CD4-positive, alpha-beta T cell treated with Interleukin-17A for 4 hours (primary cell): Measurements from ENCODE around the gene GPANK1.
"Not testable (repeated sequence)": the region's sequence is repeated elsewhere in the genome, so short reads cannot be mapped to it uniquely, and the experiment has no call there.

Source experiments
- DNase-seq: peaks from one replicate; pipeline ENCODE4 v3.0.0-alpha.2; 2020; ENCODE audit warnings: mixed read lengths

The GPANK1 gene

DNA sequence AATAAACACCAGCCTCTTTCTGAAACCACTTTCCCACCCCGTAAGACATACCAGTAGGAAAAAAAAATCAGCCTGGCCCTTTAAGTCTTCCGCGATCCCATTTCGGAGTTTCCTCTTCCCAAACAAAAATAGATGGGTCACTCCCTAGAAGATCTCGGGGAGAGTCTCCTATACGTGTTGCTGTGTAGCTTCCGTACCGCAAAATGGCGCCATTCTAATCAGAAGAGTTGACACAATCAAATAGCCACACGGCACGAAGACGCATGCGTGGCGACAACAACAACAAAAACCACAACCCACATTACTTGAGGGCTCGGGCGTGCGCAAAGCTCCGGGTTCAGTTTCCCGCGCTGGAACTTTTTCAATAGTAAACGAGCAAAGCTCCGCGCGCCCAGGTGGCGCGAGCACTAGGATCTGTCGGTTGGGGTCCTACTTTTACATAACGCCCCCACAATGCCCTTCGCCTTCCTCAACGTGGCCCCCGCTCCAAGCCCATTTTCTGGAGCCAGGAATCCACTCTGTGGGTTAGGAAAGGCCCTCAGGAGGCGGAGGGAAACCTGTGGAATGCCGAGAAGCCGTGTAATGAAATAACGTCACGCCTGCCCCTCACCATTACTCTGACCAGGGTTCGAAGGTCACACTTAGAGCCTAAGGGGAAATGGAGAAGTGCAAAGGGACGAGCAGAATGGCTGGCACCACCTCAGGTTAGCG, at the start of gene GPANK1:
Gene GPANK1 (minus strand): TSS at position 208 of the 711 bp plus-strand sequence. CDS start 519 bp downstream, outside the sequence.
- DNase-seq, result peak; percentile 93

DNA sequence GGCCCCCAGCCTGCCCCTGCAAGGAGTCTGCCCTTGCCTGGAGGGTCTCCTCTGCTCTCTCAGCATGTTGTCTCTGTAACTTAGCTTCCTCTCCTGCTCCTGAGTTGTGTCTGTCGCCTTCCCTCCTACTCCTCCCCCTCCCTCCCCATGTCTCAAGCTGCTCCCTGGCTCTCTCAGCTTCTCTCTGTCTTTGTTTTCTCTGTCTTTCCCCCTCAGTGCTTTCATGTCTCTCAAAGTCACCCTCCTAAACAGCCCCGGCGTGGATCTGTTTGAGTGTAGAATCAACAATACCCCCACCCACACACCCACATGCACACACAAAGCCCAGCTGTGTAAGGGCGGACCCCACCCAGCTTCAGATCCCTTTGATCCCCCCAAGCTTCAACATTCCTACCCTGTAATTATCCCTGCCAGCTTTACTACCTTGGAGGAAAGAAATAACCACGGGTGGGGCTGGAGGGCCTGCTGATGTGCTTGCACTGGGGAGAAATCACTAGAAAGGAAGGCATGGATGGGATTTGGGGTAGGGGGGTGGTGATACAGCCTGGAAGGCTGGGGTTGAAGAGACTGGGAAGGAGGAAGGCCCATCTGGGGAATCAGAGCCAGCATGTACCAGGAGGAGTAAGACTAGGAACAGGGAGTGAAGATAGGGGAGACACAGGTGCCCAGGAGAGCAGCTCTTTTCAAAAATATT, 49.3 kb upstream of the GPANK1 start:
- no peak for DNase-seq

DNA sequence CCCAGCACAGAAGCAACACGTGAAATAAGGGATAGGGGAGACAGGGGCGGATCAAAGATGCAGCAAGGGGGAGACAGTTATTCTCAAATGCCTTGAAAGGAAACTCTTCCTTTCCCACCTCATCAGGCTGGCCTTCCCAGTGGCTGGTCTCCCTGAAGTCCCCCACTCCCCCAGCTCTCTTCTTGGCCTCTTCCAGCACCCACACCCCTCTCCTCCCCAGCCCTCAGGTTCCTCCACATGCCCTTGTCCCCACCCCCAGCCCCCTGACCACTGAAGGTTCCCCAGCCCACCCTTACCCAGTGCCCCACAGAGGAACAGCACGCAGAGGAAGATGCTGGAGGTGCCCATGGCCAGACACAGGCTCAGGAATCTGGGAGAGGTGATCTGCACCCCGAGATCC, 48.7 kb upstream of the GPANK1 start:
- DNase-seq, result no peak

DNA sequence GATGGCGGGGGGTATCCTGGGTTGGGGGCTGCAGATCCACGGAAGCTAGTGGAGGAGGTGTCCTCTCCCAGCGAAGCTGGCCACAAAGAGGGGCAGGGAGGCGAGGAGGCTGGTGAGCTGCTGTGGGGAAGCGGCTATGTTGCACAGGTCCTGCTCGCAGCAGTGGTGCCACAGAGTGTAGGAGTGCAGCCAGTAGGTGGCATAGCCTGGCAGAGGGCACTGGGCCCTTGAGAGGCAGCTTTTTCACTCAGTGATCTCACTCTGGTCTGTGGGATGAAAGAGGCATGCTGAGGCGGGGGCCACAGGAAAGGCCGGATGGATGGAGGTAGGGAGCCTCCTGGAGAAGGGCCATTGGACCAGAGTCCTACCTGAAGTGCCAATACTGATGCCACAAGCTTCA, 47.5 kb upstream of the GPANK1 start:
- DNase-seq, result peak; percentile 49

DNA sequence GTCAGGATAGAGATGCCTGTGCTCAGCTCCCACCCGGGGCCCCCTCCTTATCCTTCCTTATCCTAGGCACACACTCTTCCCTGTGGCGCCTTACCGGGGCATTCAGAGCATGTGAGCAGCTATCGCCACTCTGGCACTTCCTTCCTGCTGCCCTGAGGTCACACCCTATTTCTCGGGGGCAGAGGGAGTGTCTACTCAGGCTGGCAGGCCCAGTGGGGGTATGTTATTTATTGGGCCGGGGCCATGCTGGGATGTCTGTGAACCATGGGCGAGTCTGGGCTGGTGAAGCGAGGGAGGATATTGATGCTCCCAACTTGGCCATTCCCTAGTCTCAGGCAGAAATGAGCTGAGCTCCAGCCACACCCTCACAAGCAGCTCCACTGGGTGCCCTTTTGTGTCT, 46.4 kb upstream of the GPANK1 start:
- no peak for DNase-seq

DNA sequence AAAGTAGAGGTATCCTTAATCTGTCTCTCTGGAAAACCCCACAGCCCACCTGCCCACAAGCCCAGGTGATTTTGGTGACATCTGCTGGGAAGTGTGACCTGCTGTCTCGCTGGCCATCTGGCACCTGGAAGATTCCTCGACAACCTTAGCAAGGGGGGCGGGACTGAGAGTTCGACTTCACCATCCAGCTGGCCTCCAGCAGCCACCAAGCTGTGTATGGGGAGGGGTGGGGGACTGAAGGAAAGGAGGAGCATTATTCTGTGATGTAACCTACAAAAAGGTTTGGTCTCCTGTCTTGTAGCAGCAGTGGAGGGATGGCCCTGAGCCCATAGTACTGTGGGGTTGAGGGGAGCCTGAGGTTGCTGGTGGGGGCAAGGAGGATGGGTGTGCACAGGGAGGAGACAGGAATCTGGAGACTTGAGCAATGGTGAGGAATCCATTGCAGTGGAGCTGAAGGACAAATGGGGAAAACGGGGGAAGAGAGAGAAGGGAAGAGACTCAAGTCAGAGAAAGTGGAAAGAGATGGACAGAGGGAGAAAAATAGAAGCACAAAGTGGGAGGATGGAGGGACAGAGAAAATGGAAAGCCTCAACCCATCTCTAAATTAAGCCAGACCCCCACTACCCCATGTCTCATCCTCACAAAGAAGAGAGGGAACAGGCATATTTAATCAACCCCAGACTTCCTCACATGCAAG, 45.9 kb upstream of the GPANK1 start:
- DNase-seq, result no peak

DNA sequence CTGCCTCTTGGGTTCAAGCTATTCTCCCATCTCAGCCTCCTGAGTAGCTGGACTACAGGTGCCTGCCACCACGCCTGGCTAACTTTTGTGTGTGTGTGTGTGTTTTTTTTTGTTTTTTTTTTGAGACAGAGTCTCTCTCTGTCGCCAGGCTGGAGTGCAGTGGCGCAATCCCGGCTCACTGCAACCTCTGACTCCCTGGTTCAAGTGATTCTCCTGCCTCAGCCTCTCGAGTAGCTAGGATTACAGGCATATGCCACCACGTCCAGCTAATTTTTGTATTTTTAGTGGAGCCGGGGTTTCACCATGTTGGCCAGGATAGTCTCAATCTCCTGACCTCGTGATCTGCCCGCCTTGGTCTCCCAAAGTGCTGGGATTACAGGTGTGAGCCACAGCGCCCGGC, 44.4 kb upstream of the GPANK1 start:
- not testable (repeated sequence) for DNase-seq

DNA sequence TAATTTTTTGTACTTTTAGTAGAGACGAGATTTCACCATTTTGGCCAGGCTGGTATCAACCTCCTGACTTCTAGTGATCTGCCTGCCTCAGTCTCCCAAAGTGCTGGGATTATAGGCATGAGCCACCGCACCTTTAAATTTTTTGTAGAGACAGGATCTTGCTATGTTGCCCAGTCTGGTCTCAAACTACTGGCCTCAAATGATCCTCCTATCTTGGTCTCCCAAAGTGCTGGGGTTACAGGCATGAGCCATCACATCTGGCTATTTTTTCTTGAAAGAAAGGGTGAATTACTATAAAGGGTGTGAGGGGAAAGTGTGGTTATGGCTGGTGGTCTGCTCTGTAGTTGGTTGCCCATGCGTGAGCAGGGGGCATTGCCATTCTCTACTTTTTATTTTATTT, 43.4 kb upstream of the GPANK1 start:
- no peak for DNase-seq

DNA sequence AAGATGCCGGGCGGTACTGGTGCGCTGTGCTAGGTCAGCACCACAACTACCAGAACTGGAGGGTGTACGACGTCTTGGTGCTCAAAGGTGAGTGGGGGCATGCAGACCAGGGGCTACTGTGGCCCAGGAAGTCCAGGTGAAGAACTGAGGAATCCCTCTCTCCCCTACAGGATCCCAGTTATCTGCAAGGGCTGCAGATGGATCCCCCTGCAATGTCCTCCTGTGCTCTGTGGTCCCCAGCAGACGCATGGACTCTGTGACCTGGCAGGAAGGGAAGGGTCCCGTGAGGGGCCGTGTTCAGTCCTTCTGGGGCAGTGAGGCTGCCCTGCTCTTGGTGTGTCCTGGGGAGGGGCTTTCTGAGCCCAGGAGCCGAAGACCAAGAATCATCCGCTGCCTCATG, 42.9 kb upstream of the GPANK1 start:
- DNase-seq, result no peak

DNA sequence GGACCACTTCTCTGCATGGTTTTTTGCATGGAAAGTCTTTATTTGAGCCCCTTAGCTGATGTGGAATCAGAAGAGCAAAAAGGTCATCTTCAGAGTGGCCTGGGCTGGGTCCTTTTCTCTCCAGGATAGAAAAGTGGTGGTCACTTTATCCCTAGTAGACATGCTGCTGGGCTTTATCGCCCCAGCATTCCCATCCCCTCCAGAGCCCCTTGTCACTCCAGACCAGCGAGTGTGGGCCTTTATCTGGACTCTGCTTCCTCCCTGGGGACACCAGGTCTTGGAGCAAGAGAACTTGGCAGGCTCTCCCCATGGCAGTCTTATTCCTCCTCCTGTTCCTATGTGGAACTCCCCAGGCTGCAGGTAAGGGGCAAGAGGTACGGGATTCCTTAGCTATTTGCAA, 41.8 kb upstream of the GPANK1 start, which contains the start of gene LY6G6F:
Gene LY6G6F (plus strand): TSS at position 268 of the 400 bp plus-strand sequence. CDS start 41 bp downstream, at position 309.
- no peak for DNase-seq

DNA sequence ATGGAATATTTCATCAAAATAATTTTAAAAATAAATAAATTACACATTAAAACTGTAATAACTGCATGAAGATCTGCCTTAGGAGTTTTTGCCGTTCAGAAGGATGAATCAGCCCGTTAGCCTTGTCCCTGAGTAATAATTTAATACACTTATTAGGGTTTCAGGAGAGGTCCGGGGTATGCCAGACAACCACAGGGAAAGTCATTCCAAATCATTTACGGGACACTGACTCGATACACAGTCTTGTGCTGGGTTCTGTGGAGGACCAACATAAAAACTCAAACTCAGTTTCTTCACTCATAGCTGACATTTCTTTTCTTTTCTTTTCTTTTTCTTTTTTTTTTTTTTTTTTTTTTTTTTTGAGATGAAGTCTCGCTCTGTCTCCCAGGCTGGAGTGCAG, 41.1 kb upstream of the GPANK1 start:
- DNase-seq, result no peak

DNA sequence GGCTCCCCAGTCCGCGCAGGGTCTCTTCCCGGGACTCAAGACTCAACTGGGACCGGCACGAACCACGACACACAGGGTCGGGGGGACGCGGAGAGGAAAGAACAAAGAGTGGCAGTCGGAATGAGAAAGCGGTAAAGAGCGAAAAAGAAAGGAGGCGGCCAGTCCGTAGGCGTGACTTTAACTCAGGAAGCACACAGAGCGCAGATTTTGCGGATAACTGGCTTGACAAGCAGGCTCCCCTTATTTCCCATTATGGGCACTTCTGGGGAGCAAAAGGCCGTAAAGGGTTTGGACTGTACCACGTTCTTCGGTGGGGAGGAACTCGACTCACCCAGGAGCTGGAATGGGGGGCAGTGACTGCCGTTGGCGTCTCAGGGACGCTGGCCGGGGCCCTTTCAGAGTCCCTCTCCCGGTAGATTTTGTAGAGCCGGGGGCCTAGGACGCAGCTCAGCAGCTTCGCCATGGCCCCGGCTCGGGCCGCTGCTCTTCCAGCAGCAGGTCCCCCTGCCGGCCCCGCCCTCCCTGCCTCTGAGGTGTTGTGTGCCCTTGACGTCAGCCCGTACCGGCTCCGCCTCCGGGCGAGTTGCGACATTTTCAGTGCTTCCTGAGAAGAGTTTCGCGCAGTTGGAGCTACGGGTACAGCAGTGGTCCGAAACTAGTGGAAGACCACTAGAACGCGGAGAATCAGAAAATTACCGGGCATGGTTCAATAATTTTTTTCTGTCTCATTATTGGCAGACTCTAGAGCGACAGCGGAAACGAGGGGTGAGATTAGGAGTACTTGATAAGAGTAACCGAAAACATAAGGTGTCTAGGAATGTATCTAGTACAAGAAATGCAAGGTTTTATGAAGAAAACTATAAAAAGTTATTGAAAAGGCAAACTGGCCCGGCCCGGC, 38.3 kb upstream of the GPANK1 start, which contains the start of gene ABHD16A:
Gene ABHD16A (minus strand): TSS at position 506 of the 898 bp plus-strand sequence. CDS start 43 bp downstream, at position 463.
- peak; percentile 99 for DNase-seq

DNA sequence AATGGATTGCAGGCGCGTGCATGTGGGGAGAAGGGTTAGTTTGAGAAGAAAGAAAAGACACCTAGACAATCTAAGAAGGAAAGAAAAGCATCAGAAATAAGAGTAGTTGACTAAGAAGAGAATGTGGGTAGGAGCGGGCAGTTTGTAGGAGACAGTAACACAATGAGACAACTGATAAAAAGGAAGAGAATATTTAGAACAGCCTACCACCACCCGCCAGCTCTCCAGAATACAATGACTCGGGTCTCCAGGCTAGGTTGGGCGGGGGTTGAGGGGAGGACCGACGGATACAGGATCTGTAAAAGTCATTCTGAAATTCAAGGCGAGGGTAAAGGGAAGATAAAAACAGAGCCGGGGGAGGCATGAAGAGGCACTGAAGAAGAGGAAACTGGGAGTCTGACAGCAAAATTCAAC, 37.6 kb upstream of the GPANK1 start:
- no peak for DNase-seq

DNA sequence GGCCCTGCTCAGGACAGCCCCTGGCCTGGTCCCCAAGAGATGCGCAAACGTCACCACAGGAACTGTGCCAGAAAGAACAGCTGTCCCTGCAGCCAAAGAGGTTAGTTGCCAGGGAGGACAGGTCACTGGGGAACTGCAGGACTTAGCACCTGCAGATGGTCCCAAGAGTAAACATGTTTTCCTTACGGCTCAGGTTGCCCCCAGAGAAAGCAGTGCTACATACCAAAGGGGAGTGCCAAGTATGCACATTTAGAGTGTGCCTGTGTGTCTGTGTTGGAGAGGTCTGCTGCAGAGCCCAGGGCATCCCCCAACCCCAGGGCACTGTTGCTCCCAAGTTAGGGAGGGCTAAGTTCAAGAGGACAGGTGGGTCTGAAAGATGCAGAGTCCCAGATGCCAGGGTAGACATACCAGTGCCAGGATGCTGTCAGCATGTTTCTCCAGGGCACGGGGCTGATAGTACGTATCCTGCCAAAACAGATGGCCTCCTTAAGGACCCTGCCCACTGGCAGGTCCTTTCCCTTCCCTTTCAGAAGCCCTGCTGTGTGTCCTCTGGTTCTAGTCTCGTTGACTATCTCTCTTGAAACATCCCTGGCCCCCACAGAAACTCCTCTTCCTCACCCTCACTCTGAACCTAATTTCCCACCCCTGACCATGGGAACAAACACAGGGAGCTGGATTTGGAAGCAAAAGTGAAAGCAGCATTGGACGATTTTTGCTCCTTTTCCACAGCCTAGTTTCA, 37.0 kb upstream of the GPANK1 start:
- DNase-seq, result no peak

DNA sequence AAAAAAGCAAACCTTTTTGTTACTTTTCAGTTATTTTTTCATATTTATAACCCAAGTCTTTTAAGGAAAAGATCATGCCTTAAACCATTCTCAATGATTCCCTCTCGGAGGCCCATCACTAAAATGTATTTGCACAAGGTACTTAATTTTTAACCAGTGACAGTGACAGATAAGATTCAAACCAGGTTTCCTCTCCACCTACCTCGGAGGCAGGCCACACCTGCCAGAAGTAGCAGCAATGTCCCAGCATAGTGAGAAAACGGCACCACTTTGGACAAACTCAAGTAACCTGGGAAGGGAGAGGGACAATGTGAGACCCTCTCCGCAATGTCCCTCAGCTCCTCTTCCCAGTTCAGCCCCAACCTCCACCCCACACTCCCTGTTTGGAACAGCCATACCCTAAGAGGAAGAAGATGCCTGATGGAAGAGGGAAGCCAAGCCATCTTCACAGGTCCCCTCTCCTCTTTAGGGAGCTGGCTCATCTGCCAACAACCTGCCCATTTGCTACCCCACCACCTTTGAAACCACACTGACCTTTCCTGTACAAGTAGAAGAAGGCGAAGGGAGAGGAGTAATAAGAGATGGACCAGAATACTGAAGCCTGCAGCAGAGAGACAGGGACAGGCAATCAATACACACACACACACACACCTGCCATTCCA, 36.1 kb upstream of the GPANK1 start:
- no peak for DNase-seq

DNA sequence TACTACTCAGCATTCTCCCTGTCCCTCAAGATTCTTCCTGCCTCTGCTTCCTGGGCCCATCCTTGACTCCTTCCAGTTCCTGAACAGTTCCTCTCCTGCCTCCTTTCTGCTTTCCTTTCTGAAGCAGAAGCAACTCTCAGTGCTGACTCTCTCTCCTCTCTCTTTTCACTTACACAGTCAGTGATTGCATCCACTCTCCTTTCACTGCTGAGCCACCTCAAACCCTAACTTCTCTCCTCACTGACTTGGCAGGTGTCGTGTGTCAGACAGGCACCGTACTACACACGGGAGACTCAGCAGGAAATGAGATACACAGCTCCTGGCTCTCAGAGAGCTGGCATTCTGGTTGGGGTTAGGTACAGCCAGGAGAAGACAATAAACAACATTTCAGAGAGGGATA, 32.8 kb upstream of the GPANK1 start:
- no peak for DNase-seq

DNA sequence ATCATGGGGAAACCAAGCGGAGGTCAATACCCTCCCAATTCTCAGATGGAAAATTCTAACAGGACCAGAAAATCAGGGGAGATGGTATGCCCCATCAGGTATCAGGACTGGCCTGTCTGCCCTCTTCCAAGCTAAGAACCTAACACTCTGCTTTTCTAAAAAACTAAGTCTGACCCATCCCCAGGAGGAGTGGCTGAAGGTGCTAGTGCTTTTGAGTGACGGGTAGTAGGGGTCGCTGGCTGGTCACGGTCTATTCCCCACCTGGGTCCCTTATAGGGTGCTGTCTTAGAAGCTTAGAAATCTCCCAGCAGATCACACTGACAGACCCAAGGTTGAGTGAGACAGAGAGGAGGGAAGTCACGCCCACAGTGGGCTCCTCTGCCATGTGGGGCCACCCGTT, 28.7 kb upstream of the GPANK1 start:
- no peak for DNase-seq

DNA sequence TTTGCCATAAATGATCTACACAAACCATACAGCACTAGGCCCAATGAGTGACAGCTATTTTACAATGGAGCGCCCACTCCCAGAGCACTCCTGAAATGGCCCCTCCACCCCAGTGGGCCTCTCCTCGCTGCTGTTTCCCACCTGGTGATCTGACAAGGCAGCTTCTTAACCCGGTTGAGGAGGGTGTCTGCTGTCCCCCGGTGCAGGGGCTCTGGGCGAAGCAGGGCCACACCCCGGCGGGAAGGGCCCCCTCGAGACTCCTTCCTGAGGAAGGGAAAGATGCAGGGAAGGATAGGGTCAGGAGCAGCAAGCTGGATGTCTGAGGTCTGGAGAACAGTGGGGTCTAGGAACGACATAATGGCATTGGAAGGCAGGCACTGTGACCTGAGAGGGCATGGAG, 28.1 kb upstream of the GPANK1 start:
- DNase-seq, result no peak

DNA sequence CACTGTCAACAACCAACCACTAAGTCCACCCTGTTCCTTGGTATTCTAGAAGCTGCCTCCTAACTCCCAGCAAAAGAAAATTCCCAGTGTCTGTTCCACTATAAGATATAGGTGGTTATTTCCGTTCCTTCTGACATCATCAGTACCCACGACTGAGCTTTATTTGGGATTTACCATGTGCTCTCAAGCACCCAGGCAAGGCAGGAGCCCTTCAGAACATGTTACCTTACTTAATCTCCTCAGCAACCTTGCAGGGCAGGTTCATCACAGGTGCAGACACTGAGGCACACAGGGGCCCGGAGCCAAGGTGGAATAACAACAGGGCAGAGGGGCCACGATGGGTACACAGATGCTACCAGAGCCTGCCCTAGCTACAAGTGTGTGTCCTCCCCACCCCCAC, 27.6 kb upstream of the GPANK1 start:
- no peak for DNase-seq

DNA sequence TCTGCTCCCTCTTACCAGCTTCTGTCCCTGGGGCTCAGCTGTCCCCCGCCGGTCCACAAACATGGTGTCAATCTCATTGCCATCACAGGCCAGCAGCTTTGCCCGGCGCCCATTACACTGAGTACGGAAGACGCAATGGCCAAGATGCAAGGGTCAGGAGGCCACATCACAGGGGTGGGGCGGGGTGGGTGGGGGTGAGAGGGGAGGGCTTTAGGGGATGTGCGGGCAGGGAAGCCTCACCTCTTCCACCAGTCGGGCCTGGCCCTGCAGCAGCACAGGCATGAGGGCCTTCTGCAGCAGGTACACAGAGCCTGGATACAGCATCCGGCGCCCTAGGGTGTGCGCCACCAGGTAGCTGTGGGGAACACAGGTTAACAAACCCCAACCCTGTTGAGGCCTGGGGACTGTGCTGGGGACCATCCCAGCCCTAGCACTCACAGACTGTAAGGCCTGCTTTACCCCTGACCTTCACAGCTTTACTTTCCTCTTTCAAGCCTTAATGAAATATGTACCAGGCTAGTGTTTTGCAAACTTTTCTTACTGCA, 26.8 kb upstream of the GPANK1 start:
- no peak for DNase-seq

DNA sequence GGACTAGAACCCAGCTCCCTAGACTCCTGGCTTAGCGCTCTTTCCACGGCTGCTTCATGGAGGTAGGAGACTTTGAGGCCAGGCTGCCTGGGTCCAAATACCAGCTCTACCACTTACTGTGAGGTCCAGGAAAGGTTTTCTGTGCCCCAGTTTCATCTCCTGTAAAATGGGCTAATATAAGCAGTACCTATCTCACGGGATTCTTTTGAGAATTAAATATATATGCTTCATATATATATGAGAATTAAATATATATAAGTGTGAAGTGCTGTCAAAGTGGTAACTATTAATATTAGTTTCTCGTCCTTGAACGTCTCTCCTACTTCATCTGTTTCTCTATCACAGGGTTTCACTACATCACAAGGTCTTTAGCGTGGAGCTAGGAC, 26.3 kb upstream of the GPANK1 start:
- DNase-seq, result no peak
